Mucosa of descending colon (tissue), 3 donors: ENCODE results near the gene ANKRD11. TPM values are rescaled to one million over a fixed set of nuclear protein-coding genes. Genes with fewer than 3 reads are reported as not detected.
"Not testable (repeated sequence)": the region's sequence is repeated elsewhere in the genome, so short reads cannot be mapped to it uniquely, and the experiment has no call there.

Experiments used
- ATAC-seq: fragments of 200-7000 bp; cut with Tn5 transposase; one replicate; pipeline ENCODE4 v1.9.1; 2020; ENCODE audit warnings: mild to moderate bottlenecking, moderate library complexity
- DNase-seq, 3 donors: peaks; one replicate each; pipeline ENCODE4 v3.0.0-alpha.2; 2020
- H3K36me3 ChIP-seq: fragments of 200-600 bp; one replicate; pipeline ENCODE4 v1.8.0; 2021; ENCODE audit warnings: low read depth, mild to moderate bottlenecking
- H3K4me1 ChIP-seq: fragments of 200-600 bp; one replicate; pipeline ENCODE4 v1.8.0; 2021; ENCODE audit warnings: low read depth, mild to moderate bottlenecking
- H3K4me3 ChIP-seq: fragments of 200-600 bp; one replicate; pipeline ENCODE4 v1.8.0; 2021; ENCODE audit warnings: mild to moderate bottlenecking
- H3K9me3 ChIP-seq: fragments of 200-600 bp; one replicate; pipeline ENCODE4 v1.8.0; 2021; ENCODE audit warnings: mild to moderate bottlenecking
- intact Hi-C, 2 donors: fragments of 100-400 bp; cut with DNase I in 1 of 2; cut with micrococcal nuclease in 1 of 2; formaldehyde crosslinking; loops; one replicate each; pipeline versions ENCODE4 v1.11.0 to v1.11.1; 2022; cut with DNase I, micrococcal nuclease
- total RNA-seq, 3 donors: library from RNA; stranded (reverse); fragmentation: NEBNext Ultra II Directional in 2 of 3; extraction: Animal tissue kit (Norgen Biotek cat#: 25700) in 2 of 3; gene quantifications; one replicate each; pipeline versions ENCODE4 v1.2.1 to v1.2.4, GENCODE V29; 2021 to 2023
- TF ChIP-seq, protein P1 (sequence below): fragments of 200-600 bp; IDR thresholded peaks from one replicate; pipeline ENCODE4 v1.8.0; 2022; ENCODE audit warnings: antibody characterized with exemption, mild to moderate bottlenecking
- donor health status: DM: no; HTN: no; CAD: no; lungs with moderate emphysema.
- donor health status: DM: no; HTN: no; CAD: no.
- donor health status: DM: no; HTN: yes; CAD: no.

The ANKRD11 gene
- total RNA-seq, 3 donors from 2014 or later: 125 to 127 (median 127) TPM

GRCh38 chr16:89365044-89365467 lies 125.3 kb downstream of the ANKRD11 start:
- peaks cover 38% of the 10 kb centered on the region for H3K4me1 ChIP-seq
- H3K9me3 ChIP-seq: no peaks in the 10 kb centered on the region
- DNase-seq: no peak
- no peak for ATAC-seq
- intact Hi-C loops: no loop called here
- H3K36me3 ChIP-seq: no peaks in the 10 kb centered on the region
- TF ChIP-seq, protein P1, sequence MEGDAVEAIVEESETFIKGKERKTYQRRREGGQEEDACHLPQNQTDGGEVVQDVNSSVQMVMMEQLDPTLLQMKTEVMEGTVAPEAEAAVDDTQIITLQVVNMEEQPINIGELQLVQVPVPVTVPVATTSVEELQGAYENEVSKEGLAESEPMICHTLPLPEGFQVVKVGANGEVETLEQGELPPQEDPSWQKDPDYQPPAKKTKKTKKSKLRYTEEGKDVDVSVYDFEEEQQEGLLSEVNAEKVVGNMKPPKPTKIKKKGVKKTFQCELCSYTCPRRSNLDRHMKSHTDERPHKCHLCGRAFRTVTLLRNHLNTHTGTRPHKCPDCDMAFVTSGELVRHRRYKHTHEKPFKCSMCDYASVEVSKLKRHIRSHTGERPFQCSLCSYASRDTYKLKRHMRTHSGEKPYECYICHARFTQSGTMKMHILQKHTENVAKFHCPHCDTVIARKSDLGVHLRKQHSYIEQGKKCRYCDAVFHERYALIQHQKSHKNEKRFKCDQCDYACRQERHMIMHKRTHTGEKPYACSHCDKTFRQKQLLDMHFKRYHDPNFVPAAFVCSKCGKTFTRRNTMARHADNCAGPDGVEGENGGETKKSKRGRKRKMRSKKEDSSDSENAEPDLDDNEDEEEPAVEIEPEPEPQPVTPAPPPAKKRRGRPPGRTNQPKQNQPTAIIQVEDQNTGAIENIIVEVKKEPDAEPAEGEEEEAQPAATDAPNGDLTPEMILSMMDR: no peak
- no peak overlapping the region for H3K4me3 ChIP-seq

GRCh38 chr16:89364606-89365005 lies 125.8 kb downstream of the ANKRD11 start:
- DNase-seq (no peak), ATAC-seq (no peak)
- peaks cover 36% of the 10 kb centered on the region for H3K4me1 ChIP-seq
- intact Hi-C loops: no loop called here
- no peaks in the 10 kb centered on the region for H3K9me3 ChIP-seq
- H3K4me3 ChIP-seq: no peak overlapping the region
- TF ChIP-seq, protein P1: no peak
- no peaks in the 10 kb centered on the region for H3K36me3 ChIP-seq

- peak; percentile 80 for ATAC-seq
- H3K4me1 ChIP-seq: peaks cover 32% of the 10 kb centered on the region
These were observed 126.6 kb downstream of the ANKRD11 start for GRCh38 chr16:89363621-89364393.

DNA sequence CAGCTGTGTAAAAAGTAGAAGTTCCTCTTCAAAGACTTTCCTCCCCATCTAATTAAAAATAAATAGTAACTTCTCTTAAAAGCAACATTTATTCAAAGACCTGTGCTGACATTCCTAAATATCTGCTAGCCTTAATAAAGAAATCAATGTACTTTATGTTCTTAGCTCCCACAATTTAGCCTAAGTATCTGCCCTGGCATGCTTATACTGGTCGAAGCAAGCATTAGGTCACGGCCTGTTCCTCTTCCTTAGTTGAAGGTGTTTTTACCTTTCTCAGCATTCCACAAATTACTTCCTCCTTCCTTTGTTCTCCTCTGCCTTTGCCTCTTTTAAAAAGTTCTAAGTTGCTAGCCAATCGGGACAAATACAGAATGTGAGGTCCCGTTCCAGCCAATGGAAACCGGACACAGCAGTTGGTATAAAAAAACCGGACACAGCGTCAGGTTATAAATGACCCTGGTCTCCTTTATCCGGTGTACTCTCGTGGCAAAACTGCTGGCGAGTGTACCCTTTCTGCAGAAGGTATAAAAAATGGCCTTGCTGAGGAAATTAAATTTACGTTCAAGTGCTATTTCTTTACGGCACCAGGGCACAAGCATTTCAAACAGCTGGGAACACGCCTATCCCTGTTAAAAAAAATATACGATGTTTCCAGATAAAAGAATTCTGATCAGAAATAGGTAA lies 127.7 kb downstream of the ANKRD11 start:
- H3K9me3 ChIP-seq, ATAC-seq, H3K4me3 ChIP-seq, H3K36me3 ChIP-seq, DNase-seq, intact Hi-C loops: not testable (repeated sequence)
- H3K4me1 ChIP-seq: peaks cover 36% of the 10 kb centered on the region

More at GRCh38 chr16:89363621-89364393, 126.6 kb downstream of the ANKRD11 start:
- H3K4me3 ChIP-seq: no peak overlapping the region
- TF ChIP-seq, protein P1: no peak
- no peaks in the 10 kb centered on the region for H3K9me3 ChIP-seq
- DNase-seq: peak in 1 of 3 donors; percentile 36
- H3K36me3 ChIP-seq: no peaks in the 10 kb centered on the region
- intact Hi-C loops: no loop called here

GRCh38 chr16:89361751-89362539 lies 128.4 kb downstream of the ANKRD11 start:
- H3K4me1 ChIP-seq: peaks cover 43% of the 10 kb centered on the region
- TF ChIP-seq, protein P1: no peak
- DNase-seq (peak in 2 of 3 donors; percentile 33 to 39), ATAC-seq (peak; percentile 27)
- intact Hi-C loops: no loop called here
- H3K4me3 ChIP-seq: no peak overlapping the region
- H3K36me3 ChIP-seq: no peaks in the 10 kb centered on the region
- no peaks in the 10 kb centered on the region for H3K9me3 ChIP-seq
